Colonic mucosa (tissue), 4 donors: ENCODE measurements around the gene PSME3IP1. TPM values are rescaled to one million over a fixed set of nuclear protein-coding genes. Genes with fewer than 3 reads are reported as not detected.

Source experiments
- DNase-seq: peaks from one replicate; pipeline ENCODE4 v3.0.0-alpha.2; 2020
- H3K27ac ChIP-seq: fragments of 200-600 bp; one replicate; pipeline ENCODE4 v1.8.0; 2021
- H3K27me3 ChIP-seq: fragments of 200-600 bp; one replicate; pipeline ENCODE4 v1.8.0; 2021
- H3K36me3 ChIP-seq: fragments of 200-600 bp; one replicate; pipeline ENCODE4 v1.8.0; 2021
- H3K4me1 ChIP-seq: fragments of 200-600 bp; one replicate; pipeline ENCODE4 v1.8.0; 2021; ENCODE audit warnings: mild to moderate bottlenecking
- H3K4me3 ChIP-seq: fragments of 200-600 bp; one replicate; pipeline ENCODE4 v1.8.0; 2021
- H3K9ac ChIP-seq, 2 donors: one replicate each; pipeline ENCODE4 v1.7.0; 2013; ENCODE audit warnings: control low read depth in 2 of 2, low read depth in 2 of 2, low read length in 2 of 2
- H3K9me3 ChIP-seq: fragments of 200-600 bp; one replicate; pipeline ENCODE4 v1.8.0; 2021
- intact Hi-C: fragments of 100-400 bp; cut with DNase I; formaldehyde crosslinking; loops from one replicate; pipeline ENCODE4 v1.14.1; 2022
- total RNA-seq, 2 donors: library from RNA; stranded (reverse); fragmentation: NEBNext Ultra II Directional in 1 of 2; extraction: Animal tissue kit (Norgen Biotek cat#: 25700) in 1 of 2; gene quantifications; one replicate each; pipeline ENCODE4 v1.2.1, GENCODE V29; 2021
- TF ChIP-seq, protein P1 (sequence below): fragments of 200-600 bp; IDR thresholded peaks from one replicate; pipeline ENCODE4 v1.8.0; 2022; ENCODE audit warnings: antibody characterized with exemption, mild to moderate bottlenecking
- donor health status: healthy.
- donor health status: DM: no; HTN: no; CAD: no.
- donor health status: DM: no; HTN: no; CAD: no.

Gene PSME3IP1
- total RNA-seq, 2 donors from 2014 or later: 80.9 to 108 TPM

GRCh38 chr16:57118461-57119084, 67.3 kb downstream of the PSME3IP1 start:
- Histone ChIP-seq H3K27me3 (no peaks in the 10 kb centered on the region), H3K9ac (no peak overlapping the region), H3K4me3 (no peak overlapping the region), H3K4me1 (no peaks in the 10 kb centered on the region), H3K9me3 (no peaks in the 10 kb centered on the region), H3K36me3 (no peaks in the 10 kb centered on the region), H3K27ac (no peak overlapping the region)
- TF ChIP-seq, protein P1, sequence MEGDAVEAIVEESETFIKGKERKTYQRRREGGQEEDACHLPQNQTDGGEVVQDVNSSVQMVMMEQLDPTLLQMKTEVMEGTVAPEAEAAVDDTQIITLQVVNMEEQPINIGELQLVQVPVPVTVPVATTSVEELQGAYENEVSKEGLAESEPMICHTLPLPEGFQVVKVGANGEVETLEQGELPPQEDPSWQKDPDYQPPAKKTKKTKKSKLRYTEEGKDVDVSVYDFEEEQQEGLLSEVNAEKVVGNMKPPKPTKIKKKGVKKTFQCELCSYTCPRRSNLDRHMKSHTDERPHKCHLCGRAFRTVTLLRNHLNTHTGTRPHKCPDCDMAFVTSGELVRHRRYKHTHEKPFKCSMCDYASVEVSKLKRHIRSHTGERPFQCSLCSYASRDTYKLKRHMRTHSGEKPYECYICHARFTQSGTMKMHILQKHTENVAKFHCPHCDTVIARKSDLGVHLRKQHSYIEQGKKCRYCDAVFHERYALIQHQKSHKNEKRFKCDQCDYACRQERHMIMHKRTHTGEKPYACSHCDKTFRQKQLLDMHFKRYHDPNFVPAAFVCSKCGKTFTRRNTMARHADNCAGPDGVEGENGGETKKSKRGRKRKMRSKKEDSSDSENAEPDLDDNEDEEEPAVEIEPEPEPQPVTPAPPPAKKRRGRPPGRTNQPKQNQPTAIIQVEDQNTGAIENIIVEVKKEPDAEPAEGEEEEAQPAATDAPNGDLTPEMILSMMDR: no peak
- intact Hi-C loops: no loop called here
- DNase-seq: no peak

GRCh38 chr16:57115514-57116182, 70.2 kb downstream of the PSME3IP1 start:
- H3K4me3 ChIP-seq: no peak overlapping the region
- DNase-seq: no peak
- H3K9ac ChIP-seq: no peak overlapping the region
- no peaks in the 10 kb centered on the region for H3K9me3 ChIP-seq
- H3K27me3 ChIP-seq: no peaks in the 10 kb centered on the region
- H3K27ac ChIP-seq: no peak overlapping the region
- intact Hi-C loops: no loop called here
- TF ChIP-seq, protein P1: no peak
- H3K36me3 ChIP-seq: no peaks in the 10 kb centered on the region
- no peaks in the 10 kb centered on the region for H3K4me1 ChIP-seq

- intact Hi-C loops: no loop called here
- Histone ChIP-seq H3K9me3 (no peaks in the 10 kb centered on the region), H3K36me3 (no peaks in the 10 kb centered on the region), H3K4me1 (no peaks in the 10 kb centered on the region), H3K27me3 (no peaks in the 10 kb centered on the region), H3K9ac (no peak overlapping the region), H3K4me3 (no peak overlapping the region), H3K27ac (no peak overlapping the region)
- TF ChIP-seq, protein P1: no peak
- no peak for DNase-seq
These were observed 70.7 kb downstream of the PSME3IP1 start for GRCh38 chr16:57115168-57115513.

DNA sequence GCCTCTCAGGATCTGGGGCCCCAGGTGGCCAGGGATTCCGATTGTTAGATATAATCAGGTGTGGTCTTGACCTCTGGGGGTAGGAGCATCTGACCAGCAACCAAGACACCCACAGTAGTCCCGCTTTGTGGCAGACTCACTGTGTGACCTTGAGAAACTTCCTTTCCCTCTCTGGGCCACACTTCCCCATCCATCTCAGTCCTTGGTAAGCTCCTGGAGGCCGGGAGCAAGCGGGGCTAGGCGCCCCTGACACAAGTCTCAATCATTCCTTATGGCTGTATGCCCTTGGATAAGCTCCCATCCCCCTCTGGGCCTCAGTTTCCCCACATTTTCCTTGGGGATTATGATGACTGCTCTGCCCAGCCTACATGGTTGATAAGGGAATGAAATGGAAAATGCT, 72.2 kb downstream of the PSME3IP1 start:
- Histone ChIP-seq H3K4me1 (no peaks in the 10 kb centered on the region), H3K9ac (no peak overlapping the region), H3K36me3 (no peaks in the 10 kb centered on the region), H3K4me3 (no peak overlapping the region), H3K9me3 (no peaks in the 10 kb centered on the region), H3K27me3 (no peaks in the 10 kb centered on the region), H3K27ac (no peak overlapping the region)
- intact Hi-C loops: no loop called here
- no peak for DNase-seq
- TF ChIP-seq, protein P1: no peak

GRCh38 chr16:57113042-57113453, 72.8 kb downstream of the PSME3IP1 start:
- no peaks in the 10 kb centered on the region for H3K36me3 ChIP-seq
- H3K9me3 ChIP-seq: no peaks in the 10 kb centered on the region
- H3K27ac ChIP-seq: no peak overlapping the region
- intact Hi-C loops: no loop called here
- H3K4me1 ChIP-seq: no peaks in the 10 kb centered on the region
- no peak for DNase-seq
- H3K4me3 ChIP-seq: no peak overlapping the region
- TF ChIP-seq, protein P1: no peak
- no peak overlapping the region for H3K9ac ChIP-seq
- no peaks in the 10 kb centered on the region for H3K27me3 ChIP-seq
